K562 (cell line): ENCODE measurements around the gene CSAD. TPM values are rescaled to one million over a fixed set of nuclear protein-coding genes. Genes with fewer than 3 reads are reported as not detected.

Experiments used
- ATAC-seq: fragments of 200-7000 bp; cut with Tn5 transposase; 3 replicates; pipeline ENCODE4 v1.9.1; 2020; ENCODE audit warnings: moderate library complexity
- BruUV-seq: library from RNA; stranded (reverse); fragments of 400-500 nt; replicated peaks from 2 replicates; lab custom pipeline; 2021; lab: Mats Ljungman, UMichigan
- CTCF ChIA-PET: fragments of 300-600 bp; formaldehyde crosslinking; extraction: SDS; loops from one replicate; lab custom pipeline; 2021; ENCODE audit warnings: low intra/inter-chr PET ratio; lab: Yijun Ruan, JAX
- POLR2A ChIA-PET: fragments of 300-600, 350-650 bp; sonication (Branson Sonifier 250); formaldehyde crosslinking; extraction: SDS; loops from one replicate; lab custom pipeline; 2021; ENCODE audit warnings: antibody characterized with exemption, inconsistent platforms; lab: Yijun Ruan, JAX
- DNase-seq, 4 experiments: peaks; one replicate each; pipeline versions ENCODE4 v3.0.0 to v3.0.0-alpha.2; 2011 to 2018; ENCODE audit warnings: low spot score in 3 of 4, mixed read lengths in 3 of 4; ENCODE audit errors: extremely low read depth in 1 of 4
- FAIRE-seq: peaks from 2 replicates; lab custom pipeline; 2011; peaks lifted over from hg19 to GRCh38; lab: Jason Lieb, UNC
- H2AFZ ChIP-seq: 2 replicates; pipeline ENCODE4 v1.6.0; 2011; ENCODE audit warnings: low read depth, low read length, control low read depth, inconsistent platforms
- H3K27ac ChIP-seq: fragments of 200-600 bp; 3 replicates; pipeline ENCODE4 v1.8.0; 2011; ENCODE audit warnings: low read depth, mild to moderate bottlenecking, control low read depth, inconsistent platforms, low read length, moderate library complexity, mixed read lengths; ENCODE audit errors: extremely low read depth
- H3K27me3 ChIP-seq, 2 experiments: fragments of 300-600 bp in 1 of 2; 2 replicates in 1 of 2; 3 replicates in 1 of 2; pipeline versions ENCODE4 v1.6.0 to v1.8.0; 2011; ENCODE audit warnings: inconsistent platforms in 2 of 2, low read length in 2 of 2, mild to moderate bottlenecking in 1 of 2, mixed read lengths in 1 of 2, moderate library complexity in 1 of 2; ENCODE audit not compliant: control insufficient read depth in 2 of 2, insufficient read depth in 2 of 2
- H3K36me3 ChIP-seq: fragments of 300-600 bp; 3 replicates; pipeline ENCODE4 v1.8.0; 2011; ENCODE audit warnings: mild to moderate bottlenecking, low read length, inconsistent platforms; ENCODE audit not compliant: control insufficient read depth, insufficient read depth
- H3K4me1 ChIP-seq, 2 experiments: fragments of 200-600 bp in 1 of 2; replicated peaks in 1 of 2; 2 replicates in 1 of 2; 3 replicates in 1 of 2; pipeline versions ENCODE4 v1.5.1 to v1.8.0; 2011; ENCODE audit warnings: inconsistent platforms in 2 of 2, low read length in 2 of 2, mild to moderate bottlenecking in 1 of 2, mixed read lengths in 1 of 2, moderate library complexity in 1 of 2; ENCODE audit not compliant: control insufficient read depth in 2 of 2, insufficient read depth in 2 of 2
- H3K4me2 ChIP-seq: 2 replicates; pipeline ENCODE4 v1.6.1; 2011; ENCODE audit warnings: low read length, control low read depth, inconsistent platforms, mixed read lengths; ENCODE audit not compliant: insufficient read depth
- H3K4me3 ChIP-seq: fragments of 200-600 bp; sonication (generic), shearing (Covaris generic); 2 replicates; pipeline ENCODE4 v1.5.1; 2016; ENCODE audit warnings: control low read depth, inconsistent platforms
- H3K79me2 ChIP-seq: fragments of 200-600 bp; 3 replicates; pipeline ENCODE4 v1.8.0; 2011; ENCODE audit warnings: low read length, inconsistent platforms; ENCODE audit not compliant: control insufficient read depth, insufficient read depth
- H3K9ac ChIP-seq, 2 experiments: 2 replicates each; pipeline versions ENCODE4 v1.6.0 to v1.6.1; 2011; ENCODE audit warnings: low read depth in 2 of 2, low read length in 2 of 2, control low read depth in 1 of 2, inconsistent platforms in 1 of 2, mild to moderate bottlenecking in 1 of 2, mixed read lengths in 1 of 2; ENCODE audit not compliant: insufficient read depth in 1 of 2
- H3K9me1 ChIP-seq: one replicate; pipeline ENCODE4 v1.6.0; 2011; ENCODE audit warnings: inconsistent platforms, mild to moderate bottlenecking, low read length, moderate library complexity; ENCODE audit not compliant: control insufficient read depth, insufficient read depth
- H3K9me3 ChIP-seq: replicated peaks from 2 replicates; pipeline ENCODE4 v1.5.1; 2011; ENCODE audit warnings: low read depth, low read length, inconsistent platforms; ENCODE audit not compliant: control insufficient read depth, insufficient read depth
- H4K20me1 ChIP-seq: replicated peaks from 2 replicates; pipeline ENCODE4 v1.6.1; 2011; ENCODE audit warnings: low read length, inconsistent platforms, mixed read lengths; ENCODE audit not compliant: control insufficient read depth, insufficient read depth
- HDAC2 ChIP-seq: fragments of 450-650 bp; IDR thresholded peaks from 2 replicates; pipeline ENCODE4 v1.6.1; 2016; ENCODE audit warnings: mild to moderate bottlenecking
- IRF2 ChIP-seq: sonication (generic); formaldehyde crosslinking; IDR thresholded peaks from 2 replicates; pipeline ENCODE4 v1.8.1; 2022; ENCODE audit warnings: mild to moderate bottlenecking, missing genetic modification reagents
- JUN ChIP-seq, 2 experiments: sonication (generic) in 1 of 2; formaldehyde crosslinking in 1 of 2; IDR thresholded peaks; 2 replicates each; pipeline versions ENCODE4 v1.6.1 to v1.8.0; 2012 to 2022; ENCODE audit warnings: borderline replicate concordance in 2 of 2, mild to moderate bottlenecking in 2 of 2, improper control_type of control experiment in 1 of 2, low read depth in 1 of 2, low read length in 1 of 2, missing genetic modification reagents in 1 of 2
- PTTG1 ChIP-seq: fragments of 450-650 bp; IDR thresholded peaks from 2 replicates; pipeline ENCODE4 v1.6.1; 2016; ENCODE audit warnings: low read depth, mild to moderate bottlenecking, missing genetic modification characterization, missing compliant biosample characterization
- SMARCA5 ChIP-seq: fragments of 450-650 bp; IDR thresholded peaks from 2 replicates; pipeline ENCODE4 v1.6.1; 2016
- ZC3H8 ChIP-seq: fragments of 450-650 bp; IDR thresholded peaks from 2 replicates; pipeline ENCODE4 v1.6.1; 2017
- ZFP36 ChIP-seq: fragments of 150-350 bp; IDR thresholded peaks from 2 replicates; pipeline ENCODE4 v1.6.1; 2018; ENCODE audit warnings: low read length, low read depth; ENCODE audit not compliant: partially characterized antibody
- ZFX ChIP-seq: sonication (generic); formaldehyde crosslinking; IDR thresholded peaks from 2 replicates; pipeline ENCODE4 v1.8.0; 2022; ENCODE audit warnings: mild to moderate bottlenecking, missing genetic modification reagents, moderate library complexity
- ZNF354B ChIP-seq: fragments of 250-450 bp; sonication (Bioruptor Pico); IDR thresholded peaks from 2 replicates; pipeline ENCODE4 v1.4.0; 2020
- WGBS: fragments of 100-300 bp; shearing (Covaris generic); methylation state at CpG from one replicate; pipeline ENCODE4 v1.1.6; 2016; ENCODE audit warnings: low coverage, mixed read lengths; ENCODE audit not compliant: insufficient coverage; ENCODE audit errors: missing lambda C conversion rate; 5-methylcytosine and 5-hydroxymethylcytosine counted together
- in situ Hi-C: fragments of 300-500 bp; cut with MboI; formaldehyde crosslinking; loops from 4 replicates; pipeline ENCODE4 v1.15.0; 2018; ENCODE audit warnings: inconsistent platforms, mixed read lengths
- intact Hi-C: fragments of 100-400 bp; cut with micrococcal nuclease; formaldehyde crosslinking; loops from 2 replicates; pipeline ENCODE4 v1.14.2; 2022
- polyA plus RNA-seq, 8 experiments: library from polyadenylated mRNA; depleted of rRNA in 4 of 8; stranded (reverse) in 5 of 8; unstranded in 3 of 8; fragments of >200 nt; fragmentation: Nextera tagmentation in 2 of 8; fragmentation: Illumina TruSeq in 1 of 8; extraction: Ambion mirVana in 2 of 8; extraction: Trizol in 1 of 8; gene quantifications; 2 replicates each; pipeline versions ENCODE4 v1.2.1 to v1.2.3, GENCODE V29; 2011 to 2014; ENCODE audit warnings: inconsistent platforms in 1 of 8, missing spikeins in 1 of 8
- total RNA-seq, 7 experiments: library from RNA; depleted of rRNA in 6 of 7; stranded (reverse); fragments of >200 nt in 6 of 7; fragmentation: Illumina TruSeq in 2 of 7; extraction: Trizol in 2 of 7; gene quantifications; 2 replicates each; pipeline versions ENCODE4 v1.2.1 to v1.2.3, GENCODE V29; 2011 to 2021; ENCODE audit warnings: low replicate concordance in 1 of 7
- TF ChIP-seq, protein P1 (sequence below): sonication (generic); formaldehyde crosslinking; IDR thresholded peaks from 2 replicates; pipeline ENCODE4 v1.8.1; 2023; ENCODE audit warnings: missing genetic modification reagents, mild to moderate bottlenecking, borderline replicate concordance
- TF ChIP-seq, protein P2 (sequence below): sonication (generic); formaldehyde crosslinking; IDR thresholded peaks from 2 replicates; pipeline ENCODE4 v1.5.0; 2020; ENCODE audit warnings: missing genetic modification reagents
- TF ChIP-seq, protein P3 (sequence below): IDR thresholded peaks from 2 replicates; pipeline ENCODE4 v1.6.1; 2016; ENCODE audit warnings: missing genetic modification characterization, missing compliant biosample characterization

CSAD gene
- total and polyA plus RNA-seq, 9 of the 15 experiments (the other 6 are each of a cell fraction or from before 2014, with no cell fraction given), result 1.8 to 19.6 (median 8.1) TPM

- no peak for TF ChIP-seq IRF2 (CRISPR knock-in tag)
- TF ChIP-seq ZNF354B (CRISPR knock-in tag), result no peak
- TF ChIP-seq, protein P1, sequence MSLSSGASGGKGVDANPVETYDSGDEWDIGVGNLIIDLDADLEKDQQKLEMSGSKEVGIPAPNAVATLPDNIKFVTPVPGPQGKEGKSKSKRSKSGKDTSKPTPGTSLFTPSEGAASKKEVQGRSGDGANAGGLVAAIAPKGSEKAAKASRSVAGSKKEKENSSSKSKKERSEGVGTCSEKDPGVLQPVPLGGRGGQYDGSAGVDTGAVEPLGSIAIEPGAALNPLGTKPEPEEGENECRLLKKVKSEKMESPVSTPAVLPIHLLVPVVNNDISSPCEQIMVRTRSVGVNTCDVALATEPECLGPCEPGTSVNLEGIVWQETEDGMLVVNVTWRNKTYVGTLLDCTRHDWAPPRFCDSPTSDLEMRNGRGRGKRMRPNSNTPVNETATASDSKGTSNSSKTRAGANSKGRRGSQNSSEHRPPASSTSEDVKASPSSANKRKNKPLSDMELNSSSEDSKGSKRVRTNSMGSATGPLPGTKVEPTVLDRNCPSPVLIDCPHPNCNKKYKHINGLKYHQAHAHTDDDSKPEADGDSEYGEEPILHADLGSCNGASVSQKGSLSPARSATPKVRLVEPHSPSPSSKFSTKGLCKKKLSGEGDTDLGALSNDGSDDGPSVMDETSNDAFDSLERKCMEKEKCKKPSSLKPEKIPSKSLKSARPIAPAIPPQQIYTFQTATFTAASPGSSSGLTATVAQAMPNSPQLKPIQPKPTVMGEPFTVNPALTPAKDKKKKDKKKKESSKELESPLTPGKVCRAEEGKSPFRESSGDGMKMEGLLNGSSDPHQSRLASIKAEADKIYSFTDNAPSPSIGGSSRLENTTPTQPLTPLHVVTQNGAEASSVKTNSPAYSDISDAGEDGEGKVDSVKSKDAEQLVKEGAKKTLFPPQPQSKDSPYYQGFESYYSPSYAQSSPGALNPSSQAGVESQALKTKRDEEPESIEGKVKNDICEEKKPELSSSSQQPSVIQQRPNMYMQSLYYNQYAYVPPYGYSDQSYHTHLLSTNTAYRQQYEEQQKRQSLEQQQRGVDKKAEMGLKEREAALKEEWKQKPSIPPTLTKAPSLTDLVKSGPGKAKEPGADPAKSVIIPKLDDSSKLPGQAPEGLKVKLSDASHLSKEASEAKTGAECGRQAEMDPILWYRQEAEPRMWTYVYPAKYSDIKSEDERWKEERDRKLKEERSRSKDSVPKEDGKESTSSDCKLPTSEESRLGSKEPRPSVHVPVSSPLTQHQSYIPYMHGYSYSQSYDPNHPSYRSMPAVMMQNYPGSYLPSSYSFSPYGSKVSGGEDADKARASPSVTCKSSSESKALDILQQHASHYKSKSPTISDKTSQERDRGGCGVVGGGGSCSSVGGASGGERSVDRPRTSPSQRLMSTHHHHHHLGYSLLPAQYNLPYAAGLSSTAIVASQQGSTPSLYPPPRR (CRISPR knock-in tag), result no peak
- TF ChIP-seq, all 486 proteins: peak for 0
Observed at GRCh38 chr12:53118751-53119300, 61.9 kb downstream of the CSAD start (continued).

DNA sequence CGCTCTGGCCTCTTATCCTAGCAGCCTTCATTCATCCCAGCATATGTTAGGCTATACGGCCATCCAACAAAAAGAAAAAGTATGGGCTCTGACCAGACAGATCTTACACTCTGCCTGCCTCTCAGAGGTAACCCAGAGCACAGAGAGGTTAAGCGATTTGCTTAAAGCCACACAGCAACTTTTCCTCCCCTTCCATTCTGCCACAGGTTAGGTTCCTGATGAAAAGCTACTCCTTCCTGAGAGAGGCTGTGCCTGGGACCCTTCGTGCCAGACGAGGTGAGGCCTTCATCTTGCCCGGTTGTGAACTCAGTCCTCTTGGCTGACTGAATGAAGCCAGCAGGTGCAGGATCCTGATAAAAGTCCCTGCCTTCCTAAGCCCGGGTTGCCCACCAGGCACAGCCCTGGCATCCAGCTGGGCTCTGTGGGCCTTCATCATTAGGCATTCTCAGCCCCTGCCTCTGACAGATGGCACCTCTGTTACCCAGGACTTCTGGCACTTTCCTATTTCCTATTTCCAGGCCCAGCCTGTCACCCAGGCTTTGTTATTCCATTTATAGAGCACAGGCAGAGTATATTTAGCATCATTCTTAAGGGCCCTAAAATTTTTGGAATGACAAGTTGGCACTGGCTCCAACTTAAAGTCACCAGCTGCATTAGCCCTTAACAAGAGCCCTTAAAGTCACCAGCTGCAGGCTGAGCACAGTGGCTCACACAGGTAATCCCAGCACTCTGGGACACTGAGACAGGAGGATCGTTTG is 64.7 kb downstream of the CSAD start:
- DNase-seq (peak in 1 of 4 experiments; percentile 3), FAIRE-seq (no peak), ATAC-seq (no peak)
- H2AFZ ChIP-seq, result peak overlapping the region; percentile 59; the same call in 1 of the 2 replicates
- H3K9ac ChIP-seq, result peak overlapping the region in 1 of 2 experiments; percentile 48; a peak in 1 of 4 replicates
- H3K9me3 ChIP-seq, result no peaks in the 10 kb centered on the region
- H3K4me3 ChIP-seq, result no peak overlapping the region
- no TSS peak for BruUV-seq
- H3K79me2 ChIP-seq, result no peaks in the 10 kb centered on the region
- no peak overlapping the region for H3K4me2 ChIP-seq
- no peaks in the 10 kb centered on the region for H3K36me3 ChIP-seq
- CTCF ChIA-PET, result no interaction called here
- 56% methylated on average over 8 of the region's 8 CpGs for WGBS
- intact Hi-C loops (no loop called here), in situ Hi-C loops (no loop called here)
- POLR2A ChIA-PET, result interaction anchor here (0.7 to 1.3 kb wide), 3 partner anchors 25 to 1183 kb away, joined by 3 read pairs; no protein-coding TSS in a partner anchor
- H4K20me1 ChIP-seq, result no peaks in the 10 kb centered on the region
- peaks cover 4 to 8% of the 10 kb centered on the region in 2 experiments; a peak in 3 of 5 replicates for H3K4me1 ChIP-seq
- no peaks in the 10 kb centered on the region for H3K27me3 ChIP-seq
- no peak overlapping the region for H3K27ac ChIP-seq
- H3K9me1 ChIP-seq, result no peaks in the 10 kb centered on the region
- TF ChIP-seq JUN (IDR thresholded peaks at IDR 0.05; ENCODE audit: borderline replicate concordance, low read depth, low read length), result no peak
- no peak for TF ChIP-seq JUN (CRISPR knock-in tag; IDR thresholded peaks at IDR 0.05; ENCODE audit: borderline replicate concordance)
- no peak for TF ChIP-seq ZFX
- TF ChIP-seq, protein P2, sequence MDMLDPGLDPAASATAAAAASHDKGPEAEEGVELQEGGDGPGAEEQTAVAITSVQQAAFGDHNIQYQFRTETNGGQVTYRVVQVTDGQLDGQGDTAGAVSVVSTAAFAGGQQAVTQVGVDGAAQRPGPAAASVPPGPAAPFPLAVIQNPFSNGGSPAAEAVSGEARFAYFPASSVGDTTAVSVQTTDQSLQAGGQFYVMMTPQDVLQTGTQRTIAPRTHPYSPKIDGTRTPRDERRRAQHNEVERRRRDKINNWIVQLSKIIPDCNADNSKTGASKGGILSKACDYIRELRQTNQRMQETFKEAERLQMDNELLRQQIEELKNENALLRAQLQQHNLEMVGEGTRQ (CRISPR knock-in tag), result no peak
- TF ChIP-seq, protein P3, sequence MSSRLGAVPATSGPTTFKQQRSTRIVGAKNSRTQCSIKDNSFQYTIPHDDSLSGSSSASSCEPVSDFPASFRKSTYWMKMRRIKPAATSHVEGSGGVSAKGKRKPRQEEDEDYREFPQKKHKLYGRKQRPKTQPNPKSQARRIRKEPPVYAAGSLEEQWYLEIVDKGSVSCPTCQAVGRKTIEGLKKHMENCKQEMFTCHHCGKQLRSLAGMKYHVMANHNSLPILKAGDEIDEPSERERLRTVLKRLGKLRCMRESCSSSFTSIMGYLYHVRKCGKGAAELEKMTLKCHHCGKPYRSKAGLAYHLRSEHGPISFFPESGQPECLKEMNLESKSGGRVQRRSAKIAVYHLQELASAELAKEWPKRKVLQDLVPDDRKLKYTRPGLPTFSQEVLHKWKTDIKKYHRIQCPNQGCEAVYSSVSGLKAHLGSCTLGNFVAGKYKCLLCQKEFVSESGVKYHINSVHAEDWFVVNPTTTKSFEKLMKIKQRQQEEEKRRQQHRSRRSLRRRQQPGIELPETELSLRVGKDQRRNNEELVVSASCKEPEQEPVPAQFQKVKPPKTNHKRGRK (tag), result no peak
- no peak for TF ChIP-seq PTTG1
- no peak for TF ChIP-seq ZC3H8
- TF ChIP-seq SMARCA5, result peak; percentile 94
- peak; percentile 62; the same call in 1 of the 2 replicates for TF ChIP-seq HDAC2
- peak; percentile 94 for TF ChIP-seq ZFP36
